ENCODE data around the gene HAUS6.

The HAUS6 gene

DNA sequence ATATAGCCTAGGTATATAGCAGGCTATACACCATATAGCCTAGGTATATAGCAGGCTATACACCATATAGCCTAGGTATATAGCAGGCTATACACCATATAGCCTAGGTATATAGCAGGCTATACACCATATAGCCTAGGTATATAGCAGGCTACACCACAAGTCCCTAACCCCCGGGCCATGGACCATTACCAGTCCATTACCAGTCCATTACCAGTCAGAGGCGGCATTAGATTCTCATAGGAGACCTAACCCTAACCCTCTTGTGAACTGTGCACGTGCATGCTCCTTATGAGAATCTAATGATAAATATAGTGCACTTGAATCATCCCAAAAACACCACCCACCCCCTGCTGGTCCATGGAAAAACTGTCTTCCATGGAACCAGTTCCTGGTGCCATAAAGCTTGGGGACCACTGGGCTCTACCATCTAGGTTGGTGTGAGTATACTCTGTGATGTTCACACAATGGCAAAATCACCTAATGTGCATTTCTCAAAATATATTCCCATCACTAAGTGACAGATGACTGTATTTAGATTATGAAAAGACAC, 19.9 kb upstream of the HAUS6 start:
- TF ChIP-seq GATA3 (IDR thresholded peaks at IDR 0.05; ENCODE audit: low read depth, low read length) (no peak), GATA2 (IDR thresholded peaks at IDR 0.05; ENCODE audit: low read depth, low read length) (no peak)

DNA sequence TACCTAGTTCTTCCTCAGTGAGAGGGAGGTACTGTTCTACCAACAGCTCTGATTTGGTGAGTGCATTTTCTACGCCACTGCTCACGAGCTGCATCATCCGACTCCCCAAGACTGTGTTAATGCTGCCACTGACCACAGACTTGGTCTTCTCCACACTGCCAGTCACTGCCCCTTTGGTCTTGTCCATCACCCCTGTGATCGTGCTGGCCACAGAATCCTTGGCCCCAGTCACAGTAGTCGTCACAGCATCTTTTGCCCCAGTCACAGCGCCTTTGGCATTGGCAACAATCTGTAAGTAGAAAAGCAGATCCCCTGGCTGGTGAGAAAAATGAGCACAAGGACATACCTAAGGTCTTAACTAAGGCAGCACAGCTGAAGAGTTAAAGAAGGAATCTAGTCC, 18.2 kb upstream of the HAUS6 start:
- TF ChIP-seq GATA3 (IDR thresholded peaks at IDR 0.05; ENCODE audit: low read depth, low read length) (no peak), GATA2 (IDR thresholded peaks at IDR 0.05; ENCODE audit: low read depth, low read length) (no peak)

GRCh38 chr9:19119801-19120440, 17.2 kb upstream of the HAUS6 start:
- TF ChIP-seq GATA2 (IDR thresholded peaks at IDR 0.05; ENCODE audit: low read depth, low read length) (no peak), GATA3 (IDR thresholded peaks at IDR 0.05; ENCODE audit: low read depth, low read length) (no peak)

GRCh38 chr9:19119246-19119645, 16.5 kb upstream of the HAUS6 start:
- TF ChIP-seq GATA3 (IDR thresholded peaks at IDR 0.05; ENCODE audit: low read depth, low read length) (no peak), GATA2 (IDR thresholded peaks at IDR 0.05; ENCODE audit: low read depth, low read length) (no peak)

- TF ChIP-seq GATA2 (IDR thresholded peaks at IDR 0.05; ENCODE audit: low read depth, low read length) (no peak), GATA3 (IDR thresholded peaks at IDR 0.05; ENCODE audit: low read depth, low read length) (no peak)
Measured at GRCh38 chr9:19117039-19117716, 14.5 kb upstream of the HAUS6 start.

GRCh38 chr9:19116107-19116790, 13.5 kb upstream of the HAUS6 start:
- no peak for TF ChIP-seq GATA3 (IDR thresholded peaks at IDR 0.05; ENCODE audit: low read depth, low read length)
- no peak for TF ChIP-seq GATA2 (IDR thresholded peaks at IDR 0.05; ENCODE audit: low read depth, low read length)

DNA sequence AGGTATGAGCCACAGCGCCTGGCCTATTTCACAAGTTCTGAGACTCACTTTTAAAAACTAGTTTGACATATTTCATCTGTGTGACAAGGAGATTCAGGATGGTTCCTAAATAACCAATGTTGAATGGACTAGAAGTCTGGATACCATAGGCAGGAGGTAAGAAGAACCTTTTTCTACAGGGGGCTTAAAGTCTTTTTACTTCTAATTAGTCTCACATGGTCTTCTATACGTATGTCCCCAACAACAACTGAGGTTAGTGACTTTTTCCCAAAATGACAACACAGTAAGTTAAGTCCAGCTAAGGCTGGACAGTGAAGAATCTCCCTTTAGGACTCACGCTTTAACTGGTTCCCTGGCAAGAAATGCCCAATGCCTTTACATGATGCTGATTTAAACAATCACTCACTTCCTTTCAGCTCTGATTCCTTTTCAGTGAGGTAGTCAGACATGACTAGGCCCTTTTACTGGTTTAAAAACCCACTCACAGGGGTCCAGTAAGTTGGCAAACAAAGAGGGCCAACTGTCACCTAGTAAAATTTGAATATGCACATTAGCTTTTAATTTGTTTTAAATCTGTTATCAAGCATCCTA, 12.1 kb upstream of the HAUS6 start:
- TF ChIP-seq GATA3 (IDR thresholded peaks at IDR 0.05; ENCODE audit: low read depth, low read length) (no peak), GATA2 (IDR thresholded peaks at IDR 0.05; ENCODE audit: low read depth, low read length) (no peak)

- TF ChIP-seq GATA2 (IDR thresholded peaks at IDR 0.05; ENCODE audit: low read depth, low read length) (no peak), GATA3 (IDR thresholded peaks at IDR 0.05; ENCODE audit: low read depth, low read length) (no peak)
Measured at GRCh38 chr9:19113964-19114679, 11.4 kb upstream of the HAUS6 start.

GRCh38 chr9:19108038-19108437, 5.3 kb upstream of the HAUS6 start:
- TF ChIP-seq GATA2 (IDR thresholded peaks at IDR 0.05; ENCODE audit: low read depth, low read length) (no peak), GATA3 (IDR thresholded peaks at IDR 0.05; ENCODE audit: low read depth, low read length) (no peak)

- no peak for TF ChIP-seq GATA3 (IDR thresholded peaks at IDR 0.05; ENCODE audit: low read depth, low read length)
- no peak for TF ChIP-seq GATA2 (IDR thresholded peaks at IDR 0.05; ENCODE audit: low read depth, low read length)
Measured at GRCh38 chr9:19104515-19105282, 2.0 kb upstream of the HAUS6 start.

GRCh38 chr9:19102181-19102630, 498 bp downstream of the HAUS6 start:
- TF ChIP-seq GATA2 (IDR thresholded peaks at IDR 0.05; ENCODE audit: low read depth, low read length), result no peak
- no peak for TF ChIP-seq GATA3 (IDR thresholded peaks at IDR 0.05; ENCODE audit: low read depth, low read length)

DNA sequence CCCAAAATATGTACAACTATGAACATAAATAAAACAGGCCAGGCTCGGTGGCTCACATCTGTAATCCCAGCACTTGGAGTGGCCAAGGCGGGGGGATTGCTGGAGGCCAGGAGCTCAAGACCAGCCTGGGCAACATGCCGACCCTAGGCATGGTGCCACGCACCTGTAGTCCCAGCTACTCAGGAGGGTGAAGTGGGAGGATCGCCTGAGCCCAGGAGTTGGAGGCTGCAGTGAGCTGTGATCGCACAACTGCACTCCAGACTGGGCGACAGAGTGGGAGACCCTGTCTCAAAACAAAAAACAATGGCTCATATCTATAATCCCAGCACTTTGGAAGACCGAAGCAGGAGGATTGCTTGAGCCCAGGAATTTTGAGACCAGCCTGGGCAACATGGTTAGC, 1.5 kb downstream of the HAUS6 start:
- TF ChIP-seq GATA2 (IDR thresholded peaks at IDR 0.05; ENCODE audit: low read depth, low read length) (no peak), GATA3 (IDR thresholded peaks at IDR 0.05; ENCODE audit: low read depth, low read length) (no peak)
